ACHN (cell line): ENCODE results near the gene TNNT1.

Experiments
- DNase-seq: peaks from one replicate; pipeline ENCODE4 v3.0.0-alpha.2; 2015
- in situ Hi-C: cut with HindIII; loops from 2 replicates; pipeline ENCODE4 v1.10.0; 2017; ENCODE audit warnings: low sequenced_read_pairs, low pct_ligation_motif_present, low pct_unique_long_range_greater_than_20kb

TNNT1 gene

GRCh38 chr19:55149078-55150003, at the start of gene TNNT1:
TSS of gene TNNT1 (minus strand) at chr19:55149206. CDS start at chr19:55147157, 2,049 bp downstream.
- DNase-seq = no peak
- in situ Hi-C loops = no loop called here

GRCh38 chr19:55198651-55199050, 49.6 kb upstream of the TNNT1 start:
- no peak for DNase-seq
- in situ Hi-C loops = no loop called here

- no peak for DNase-seq
- in situ Hi-C loops = no loop called here
These were observed 48.5 kb upstream of the TNNT1 start for GRCh38 chr19:55197528-55197927.

GRCh38 chr19:55196803-55197202, 47.8 kb upstream of the TNNT1 start:
- in situ Hi-C loops = no loop called here
- no peak for DNase-seq

GRCh38 chr19:55193481-55193880, 44.5 kb upstream of the TNNT1 start:
- in situ Hi-C loops = no loop called here
- no peak for DNase-seq

- in situ Hi-C loops = no loop called here
These were observed 40.4 kb upstream of the TNNT1 start for GRCh38 chr19:55189403-55189835.

GRCh38 chr19:55188625-55189024, 39.6 kb upstream of the TNNT1 start:
- no peak for DNase-seq
- in situ Hi-C loops = no loop called here

More at GRCh38 chr19:55189403-55189835, 40.4 kb upstream of the TNNT1 start:
- DNase-seq = peak; percentile 66

- DNase-seq = no peak
- in situ Hi-C loops = no loop called here
These were observed 37.1 kb upstream of the TNNT1 start for GRCh38 chr19:55186080-55186479.

- in situ Hi-C loops = no loop called here
- DNase-seq = no peak
These were observed 32.7 kb upstream of the TNNT1 start for GRCh38 chr19:55181740-55182139.

GRCh38 chr19:55179606-55180484, 30.8 kb upstream of the TNNT1 start, which contains the start of gene SYT5:
TSS of gene SYT5 (minus strand) at chr19:55180289. CDS start at chr19:55179041, 1,248 bp downstream.
- in situ Hi-C loops = no loop called here
- DNase-seq = peak; percentile 41

- peak; percentile 25 for DNase-seq
- in situ Hi-C loops = no loop called here
These were observed 30.0 kb upstream of the TNNT1 start for GRCh38 chr19:55178781-55179599.

- in situ Hi-C loops = no loop called here
- no peak for DNase-seq
These were observed 27.1 kb upstream of the TNNT1 start for GRCh38 chr19:55176076-55176475.

- in situ Hi-C loops = no loop called here
- no peak for DNase-seq
These were observed 26.3 kb upstream of the TNNT1 start for GRCh38 chr19:55175117-55175867.

- in situ Hi-C loops = no loop called here
These were observed 25.6 kb upstream of the TNNT1 start for GRCh38 chr19:55174425-55175116.

GRCh38 chr19:55173714-55174409, 24.9 kb upstream of the TNNT1 start:
- in situ Hi-C loops = no loop called here
- DNase-seq = peak; percentile 80

More at GRCh38 chr19:55174425-55175116, 25.6 kb upstream of the TNNT1 start:
- no peak for DNase-seq

GRCh38 chr19:55173186-55173713, 24.2 kb upstream of the TNNT1 start:
- in situ Hi-C loops = no loop called here
- no peak for DNase-seq
